ENCODE results near the gene DCST2. TPM values are rescaled to one million over a fixed set of nuclear protein-coding genes. Genes with fewer than 3 reads are reported as not detected.

DCST2 gene
- total and polyA plus RNA-seq, 9 of the 15 experiments (the other 6 are each of a cell fraction or from before 2014, with no cell fraction given): 0.09 to 0.49 (median 0.11) TPM; not detected in 3

GRCh38 chr1:155004352-155005075 is 29.1 kb downstream of the DCST2 start (continued):
- TF ChIP-seq ZBTB40 (IDR thresholded peaks at IDR 0.05) (peak; percentile 49), ZBTB40 (CRISPR knock-in tag; IDR thresholded peaks at IDR 0.05) (no peak), TSC22D4 (tag; IDR thresholded peaks at IDR 0.05) (no peak), ZBTB34 (CRISPR knock-in tag; IDR thresholded peaks at IDR 0.05) (no peak), RUNX1 (IDR thresholded peaks at IDR 0.05; ENCODE audit: low read depth) (no peak), POLR2H (tag; IDR thresholded peaks at IDR 0.05; ENCODE audit: low read depth) (0 out of 2 replicates have a peak, but pooled peaks have one; percentile 17), PHF21A (IDR thresholded peaks at IDR 0.05; ENCODE audit: borderline replicate concordance, low read depth) (no peak), MXD1 (CRISPR knock-in tag; IDR thresholded peaks at IDR 0.05; ENCODE audit: borderline replicate concordance, poor library complexity, severe bottlenecking) (no peak), ZNF408 (CRISPR knock-in tag; IDR thresholded peaks at IDR 0.05; ENCODE audit: low read depth) (no peak), ZNF668 (CRISPR knock-in tag; IDR thresholded peaks at IDR 0.05) (no peak), ZNF23 (CRISPR knock-in tag; IDR thresholded peaks at IDR 0.05) (no peak), PTBP1 (IDR thresholded peaks at IDR 0.05; ENCODE audit: low read depth, low read length) (no peak), ZBTB17 (CRISPR knock-in tag; IDR thresholded peaks at IDR 0.05) (no peak), RCOR1 (IDR thresholded peaks at IDR 0.05; ENCODE audit: borderline replicate concordance in 1 of 2, low read depth in 2 of 2, low read length in 2 of 2) (peak in 1 of 2 experiments; percentile 40; a peak in 1 of 4 replicates), ZNF696 (CRISPR knock-in tag; conservative IDR thresholded peaks at IDR 0.05) (no peak)

Measured in K562 (cell line).